ENCODE results near the gene CDH12. TPM values are rescaled to one million over a fixed set of nuclear protein-coding genes. Genes with fewer than 3 reads are reported as not detected.

CDH12 gene
- total and polyA plus RNA-seq, 10 of the 15 experiments (the other 5 are each of a cell fraction or from before 2014, with no cell fraction given): 0.03 to 0.16 TPM; not detected in 8

GRCh38 chr5:22102823-22103359 is 750.3 kb downstream of the CDH12 start:
- in situ Hi-C loops (cut with MboI) (no loop called here), intact Hi-C loops (cut with micrococcal nuclease; ENCODE audit: unreplicated experiment) (no loop called here)
- DNase-seq (ENCODE audit: low read depth, low spot score) (no peak), FAIRE-seq (no peak), ATAC-seq (no peak)
- RAD21 ChIA-PET (ENCODE audit: unreplicated experiment): no interaction called here
- Histone ChIP-seq H3K4me2 (ENCODE audit: control insufficient read depth, insufficient read depth) (no peak overlapping the region), H3K79me2 (ENCODE audit: control insufficient read depth, insufficient read depth, low read length) (no peaks in the 10 kb centered on the region), H4K20me1 (ENCODE audit: control insufficient read depth, insufficient read depth) (no peaks in the 10 kb centered on the region), H3K27me3 (replicated peaks in 1 of 2; ENCODE audit: control insufficient read depth in 2 of 2, insufficient read depth in 2 of 2, low read length in 1 of 2) (no peaks in the 10 kb centered on the region), H3K36me3 (ENCODE audit: control insufficient read depth in 2 of 2, insufficient read depth in 2 of 2, low read length in 1 of 2) (no peaks in the 10 kb centered on the region), H3K27ac (ENCODE audit: control insufficient read depth, insufficient read depth) (no peak overlapping the region), H3K4me1 (ENCODE audit: control insufficient read depth, insufficient read depth, low read length) (no peaks in the 10 kb centered on the region), H3K9ac (ENCODE audit: control insufficient read depth, insufficient read depth, low read length) (no peak overlapping the region), H3K9me3 (replicated peaks; ENCODE audit: control insufficient read depth, insufficient read depth, low read length) (no peaks in the 10 kb centered on the region), H2AFZ (ENCODE audit: control insufficient read depth, low read depth, low read length) (no peak overlapping the region), H3K4me3 (no peak overlapping the region)
- TF ChIP-seq BCLAF1 (IDR thresholded peaks at IDR 0.05) (no peak), RELB (IDR thresholded peaks at IDR 0.05; ENCODE audit: low read depth) (no peak), NRF1 (conservative IDR thresholded peaks at IDR 0.05; ENCODE audit: low read depth, low read length) (no peak), NKRF (conservative IDR thresholded peaks at IDR 0.05) (no peak), JUNB (IDR thresholded peaks at IDR 0.05) (no peak), SMC3 (IDR thresholded peaks at IDR 0.05; ENCODE audit: borderline replicate concordance, low read length) (no peak), ZNF384 (IDR thresholded peaks at IDR 0.05; ENCODE audit: borderline replicate concordance, low read depth, low read length) (no peak), USF2 (IDR thresholded peaks at IDR 0.05; ENCODE audit: borderline replicate concordance, low read depth, low read length) (no peak)
- 17% methylated on average over 5 of the region's 5 CpGs for WGBS (ENCODE audit: insufficient coverage, insufficient replicate concordance, low lambda C conversion rate, missing lambda C conversion rate)
- SMC1A ChIA-PET (ENCODE audit: uncharacterized antibody, unreplicated experiment): no interaction called here
- CTCF ChIA-PET: no interaction called here
- no TSS peak for BruUV-seq (replicated peaks)
- POLR2A ChIA-PET: no interaction called here

All from GM12878 (cell line).